ENCODE measurements around the gene TMSB15C.
"Not testable (repeated sequence)": the region's sequence is repeated elsewhere in the genome, so short reads cannot be mapped to it uniquely, and the experiment has no call there.

The TMSB15C gene

GRCh38 chrX:104075778-104076445, at the start of gene TMSB15C:
Gene TMSB15C, minus strand, starts transcription at chrX:104076236.
- not testable (repeated sequence) for DNase-seq

- DNase-seq: no peak
Observed at GRCh38 chrX:104122829-104123228, 46.8 kb upstream of the TMSB15C start.

- DNase-seq: peak in 1 of 2 experiments; percentile 64
Observed at GRCh38 chrX:104118765-104119164, 42.7 kb upstream of the TMSB15C start.

GRCh38 chrX:104117759-104118158, 41.7 kb upstream of the TMSB15C start:
- no peak for DNase-seq

GRCh38 chrX:104113222-104113965, 37.4 kb upstream of the TMSB15C start:
- peak; percentile 73 to 90 for DNase-seq

- DNase-seq: peak; percentile 54 to 76
Observed at GRCh38 chrX:104112326-104112951, 36.4 kb upstream of the TMSB15C start, which contains the start of gene ZCCHC18. Gene ZCCHC18, plus strand, starts transcription at chrX:104112523. Its CDS starts 1,589 bp downstream, at chrX:104114112.

- not testable (repeated sequence) for DNase-seq
Observed at GRCh38 chrX:104110491-104111240, 34.6 kb upstream of the TMSB15C start.

- DNase-seq: no peak
Observed at GRCh38 chrX:104108955-104109354, 32.9 kb upstream of the TMSB15C start.

GRCh38 chrX:104105330-104106262, 29.6 kb upstream of the TMSB15C start:
- no peak for DNase-seq

GRCh38 chrX:104104676-104105075, 28.6 kb upstream of the TMSB15C start:
- no peak for DNase-seq

- DNase-seq: no peak
Observed at GRCh38 chrX:104098919-104099318, 22.9 kb upstream of the TMSB15C start.

GRCh38 chrX:104098151-104098808, 22.2 kb upstream of the TMSB15C start:
- DNase-seq: peak; percentile 66 to 83

- no peak for DNase-seq
Observed at GRCh38 chrX:104085919-104086318, 9.9 kb upstream of the TMSB15C start.

GRCh38 chrX:104085477-104085876, 9.4 kb upstream of the TMSB15C start:
- DNase-seq: no peak

GRCh38 chrX:104084534-104085277, 8.7 kb upstream of the TMSB15C start:
- DNase-seq: no peak

- no peak for DNase-seq
Observed at GRCh38 chrX:104084063-104084462, 8.0 kb upstream of the TMSB15C start.

- DNase-seq: not testable (repeated sequence)
Observed at GRCh38 chrX:104077854-104078253, 1.8 kb upstream of the TMSB15C start.

- DNase-seq: not testable (repeated sequence)
Observed at GRCh38 chrX:104062636-104063035, 13.4 kb downstream of the TMSB15C start.

- not testable (repeated sequence) for DNase-seq
Observed at GRCh38 chrX:104054956-104055355, 21.1 kb downstream of the TMSB15C start.

GRCh38 chrX:104047171-104047570, 28.9 kb downstream of the TMSB15C start:
- no peak for DNase-seq
